WTC11 (cell line): ENCODE data around the gene PTER. TPM values are rescaled to one million over a fixed set of nuclear protein-coding genes. Genes with fewer than 3 reads are reported as not detected.

Source experiments
- ATAC-seq: fragments of 200-7000 bp; cut with Tn5 transposase; 2 replicates; pipeline ENCODE4 v1.10.0; 2021; ENCODE audit warnings: mild to moderate bottlenecking, moderate library complexity
- CTCF ChIA-PET: fragments of 300-600 bp; sonication (Branson Sonifier 250); formaldehyde crosslinking; loops from one replicate; lab custom pipeline; 2021; ENCODE audit warnings: antibody characterized with exemption; lab: Charles Lee
- POLR2A ChIA-PET: fragments of 350-600 bp; sonication (Branson Sonifier 250); formaldehyde crosslinking; loops from one replicate; lab custom pipeline; 2021; ENCODE audit warnings: antibody characterized with exemption; lab: Charles Lee
- DNase-seq: peaks from one replicate; pipeline ENCODE4 v3.0.0; 2021; ENCODE audit warnings: low spot score
- H3K27ac Mint-ChIP-seq: 2 replicates; pipeline ENCODE4 v1.8.0; 2021; ENCODE audit warnings: mixed read lengths
- H3K27me3 Mint-ChIP-seq: 2 replicates; pipeline ENCODE4 v1.8.0; 2021; ENCODE audit warnings: low read depth, mild to moderate bottlenecking, moderate library complexity, mixed read lengths
- H3K36me3 Mint-ChIP-seq: 2 replicates; pipeline ENCODE4 v1.8.0; 2021; ENCODE audit warnings: mixed read lengths
- H3K4me1 Mint-ChIP-seq: 2 replicates; pipeline ENCODE4 v1.8.0; 2022; ENCODE audit warnings: mixed read lengths
- H3K4me3 Mint-ChIP-seq: 2 replicates; pipeline ENCODE4 v1.8.0; 2021; ENCODE audit warnings: mild to moderate bottlenecking, moderate library complexity, mixed read lengths
- H3K9me3 Mint-ChIP-seq: 2 replicates; pipeline ENCODE4 v1.8.0; 2021; ENCODE audit warnings: mixed read lengths
- CREB1 ChIP-seq: sonication (generic); formaldehyde crosslinking; IDR thresholded peaks from 2 replicates; pipeline ENCODE4 v1.8.0; 2023; ENCODE audit warnings: mild to moderate bottlenecking, missing genetic modification reagents
- CREM ChIP-seq: sonication (generic); formaldehyde crosslinking; IDR thresholded peaks from 2 replicates; pipeline ENCODE4 v1.8.1; 2022; ENCODE audit warnings: mild to moderate bottlenecking, missing genetic modification reagents, moderate library complexity
- FOXK1 ChIP-seq: sonication (generic); formaldehyde crosslinking; IDR thresholded peaks from 2 replicates; pipeline ENCODE4 v1.8.0; 2022; ENCODE audit warnings: mild to moderate bottlenecking, moderate library complexity, missing genetic modification reagents
- GABPB1 ChIP-seq: sonication (generic); formaldehyde crosslinking; IDR thresholded peaks from 2 replicates; pipeline ENCODE4 v1.8.1; 2023; ENCODE audit warnings: mild to moderate bottlenecking, missing genetic modification reagents
- JAZF1 ChIP-seq: fragments of 250-450 bp; sonication (Bioruptor Pico); IDR thresholded peaks from 2 replicates; pipeline ENCODE4 v1.9.0; 2021; ENCODE audit warnings: moderate library complexity, mild to moderate bottlenecking, inconsistent platforms
- JUN ChIP-seq: sonication (generic); formaldehyde crosslinking; IDR thresholded peaks from 2 replicates; pipeline ENCODE4 v1.8.0; 2023; ENCODE audit warnings: mild to moderate bottlenecking, missing genetic modification reagents
- KAT7 ChIP-seq: sonication (generic); formaldehyde crosslinking; IDR thresholded peaks from 2 replicates; pipeline ENCODE4 v1.8.1; 2023; ENCODE audit warnings: missing genetic modification reagents, mild to moderate bottlenecking, borderline replicate concordance
- MXD4 ChIP-seq: fragments of 250-450 bp; sonication (Bioruptor Pico); IDR thresholded peaks from 2 replicates; pipeline ENCODE4 v1.8.0; 2021; ENCODE audit warnings: mild to moderate bottlenecking, moderate library complexity, borderline replicate concordance
- OVOL2 ChIP-seq: fragments of 250-450 bp; sonication (Bioruptor Pico); IDR thresholded peaks from 2 replicates; pipeline ENCODE4 v1.9.0; 2021; ENCODE audit warnings: mild to moderate bottlenecking, borderline replicate concordance
- PRRX2 ChIP-seq: fragments of 250-450 bp; sonication (Bioruptor Pico); IDR thresholded peaks from 2 replicates; pipeline ENCODE4 v1.8.0; 2021; ENCODE audit warnings: mild to moderate bottlenecking
- RORB ChIP-seq: fragments of 250-450 bp; sonication (Bioruptor Pico); IDR thresholded peaks from 2 replicates; pipeline ENCODE4 v1.9.0; 2021; ENCODE audit warnings: mild to moderate bottlenecking
- SP1 ChIP-seq: sonication (generic); formaldehyde crosslinking; conservative IDR thresholded peaks from 2 replicates; pipeline ENCODE4 v1.8.1; 2022; ENCODE audit warnings: missing genetic modification reagents
- TEAD4 ChIP-seq: sonication (generic); formaldehyde crosslinking; IDR thresholded peaks from 2 replicates; pipeline ENCODE4 v1.8.0; 2022; ENCODE audit warnings: mild to moderate bottlenecking, missing genetic modification reagents
- TP53 ChIP-seq: sonication (generic); formaldehyde crosslinking; IDR thresholded peaks from 2 replicates; pipeline ENCODE4 v1.8.1; 2023; ENCODE audit warnings: mild to moderate bottlenecking, missing genetic modification reagents
- ZBTB21 ChIP-seq: sonication (generic); formaldehyde crosslinking; IDR thresholded peaks from 2 replicates; pipeline ENCODE4 v1.8.1; 2023; ENCODE audit warnings: mild to moderate bottlenecking, missing genetic modification reagents, borderline replicate concordance
- ZNF121 ChIP-seq: sonication (generic); formaldehyde crosslinking; IDR thresholded peaks from 2 replicates; pipeline ENCODE4 v1.8.0; 2023; ENCODE audit warnings: missing genetic modification reagents
- ZNF416 ChIP-seq: fragments of 250-450 bp; sonication (Bioruptor Pico); IDR thresholded peaks from 2 replicates; pipeline ENCODE4 v1.9.0; 2021; ENCODE audit warnings: mild to moderate bottlenecking, inconsistent platforms
- ZNF671 ChIP-seq: fragments of 250-450 bp; sonication (Bioruptor Pico); IDR thresholded peaks from 2 replicates; pipeline ENCODE4 v1.8.0; 2021; ENCODE audit warnings: mild to moderate bottlenecking
- total RNA-seq: library from RNA; stranded (reverse); gene quantifications from 3 replicates; pipeline ENCODE4 v1.2.3, GENCODE V29; 2021
- TF ChIP-seq, protein P1 (sequence below): sonication (generic); formaldehyde crosslinking; IDR thresholded peaks from 2 replicates; pipeline ENCODE4 v1.8.0; 2023; ENCODE audit warnings: missing genetic modification reagents, mild to moderate bottlenecking, borderline replicate concordance
- TF ChIP-seq, protein P2 (sequence below): sonication (generic); formaldehyde crosslinking; IDR thresholded peaks from 2 replicates; pipeline ENCODE4 v1.8.1; 2023; ENCODE audit warnings: mild to moderate bottlenecking, missing genetic modification reagents, moderate library complexity
- TF ChIP-seq, protein P3 (sequence below): sonication (generic); formaldehyde crosslinking; IDR thresholded peaks from 2 replicates; pipeline ENCODE4 v1.8.1; 2023; ENCODE audit warnings: mild to moderate bottlenecking, missing genetic modification reagents
- TF ChIP-seq, protein P4 (sequence below): fragments of 250-450 bp; sonication (Bioruptor Pico); IDR thresholded peaks from 2 replicates; pipeline ENCODE4 v1.9.0; 2021; ENCODE audit warnings: mild to moderate bottlenecking
- TF ChIP-seq, protein P5 (sequence below): fragments of 250-450 bp; sonication (Bioruptor Pico); IDR thresholded peaks from 2 replicates; pipeline ENCODE4 v1.9.0; 2021; ENCODE audit warnings: mild to moderate bottlenecking
- TF ChIP-seq, protein P6 (sequence below): sonication (generic); formaldehyde crosslinking; IDR thresholded peaks from 2 replicates; pipeline ENCODE4 v1.8.0; 2023; ENCODE audit warnings: missing genetic modification reagents

PTER gene
- total RNA-seq, 1 experiment from 2014 or later = 7.4 TPM

DNA sequence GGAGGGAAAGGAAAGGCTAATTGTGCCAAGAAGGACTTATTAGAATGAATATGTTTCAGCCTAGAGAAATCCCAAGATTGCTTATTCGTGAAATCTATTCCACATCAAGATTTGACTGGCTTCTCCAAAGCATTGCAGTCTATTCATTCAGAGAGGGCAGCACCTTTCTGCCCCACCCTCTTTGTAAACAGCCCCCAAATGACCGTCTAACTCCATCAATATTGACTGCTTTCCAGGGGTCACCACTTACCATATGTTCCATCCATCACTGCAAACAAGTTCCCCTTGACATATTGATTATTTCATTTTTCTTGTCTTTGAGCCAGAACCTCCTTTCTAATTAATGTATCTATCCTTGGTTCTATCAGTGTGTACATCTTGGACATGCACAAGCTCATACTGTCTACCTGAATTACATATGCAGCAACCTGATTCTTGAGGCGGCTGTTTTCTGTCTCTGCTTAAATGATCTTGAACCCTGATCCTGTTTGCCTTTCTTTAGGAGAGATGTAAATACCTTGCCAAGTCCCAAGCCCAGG is 44.2 kb upstream of the PTER start:
- H3K4me3 Mint-ChIP-seq = no peak overlapping the region
- no peak overlapping the region for H3K27ac Mint-ChIP-seq
- H3K4me1 Mint-ChIP-seq = peaks cover 16% of the 10 kb centered on the region; the same call in 1 of the 2 replicates
- TF ChIP-seq ZBTB21 (CRISPR knock-in tag) = no peak
- TF ChIP-seq KAT7 (CRISPR knock-in tag) = no peak
- TF ChIP-seq TP53 (CRISPR knock-in tag) = no peak
- no peak for TF ChIP-seq FOXK1 (CRISPR knock-in tag)
- TF ChIP-seq, protein P1, sequence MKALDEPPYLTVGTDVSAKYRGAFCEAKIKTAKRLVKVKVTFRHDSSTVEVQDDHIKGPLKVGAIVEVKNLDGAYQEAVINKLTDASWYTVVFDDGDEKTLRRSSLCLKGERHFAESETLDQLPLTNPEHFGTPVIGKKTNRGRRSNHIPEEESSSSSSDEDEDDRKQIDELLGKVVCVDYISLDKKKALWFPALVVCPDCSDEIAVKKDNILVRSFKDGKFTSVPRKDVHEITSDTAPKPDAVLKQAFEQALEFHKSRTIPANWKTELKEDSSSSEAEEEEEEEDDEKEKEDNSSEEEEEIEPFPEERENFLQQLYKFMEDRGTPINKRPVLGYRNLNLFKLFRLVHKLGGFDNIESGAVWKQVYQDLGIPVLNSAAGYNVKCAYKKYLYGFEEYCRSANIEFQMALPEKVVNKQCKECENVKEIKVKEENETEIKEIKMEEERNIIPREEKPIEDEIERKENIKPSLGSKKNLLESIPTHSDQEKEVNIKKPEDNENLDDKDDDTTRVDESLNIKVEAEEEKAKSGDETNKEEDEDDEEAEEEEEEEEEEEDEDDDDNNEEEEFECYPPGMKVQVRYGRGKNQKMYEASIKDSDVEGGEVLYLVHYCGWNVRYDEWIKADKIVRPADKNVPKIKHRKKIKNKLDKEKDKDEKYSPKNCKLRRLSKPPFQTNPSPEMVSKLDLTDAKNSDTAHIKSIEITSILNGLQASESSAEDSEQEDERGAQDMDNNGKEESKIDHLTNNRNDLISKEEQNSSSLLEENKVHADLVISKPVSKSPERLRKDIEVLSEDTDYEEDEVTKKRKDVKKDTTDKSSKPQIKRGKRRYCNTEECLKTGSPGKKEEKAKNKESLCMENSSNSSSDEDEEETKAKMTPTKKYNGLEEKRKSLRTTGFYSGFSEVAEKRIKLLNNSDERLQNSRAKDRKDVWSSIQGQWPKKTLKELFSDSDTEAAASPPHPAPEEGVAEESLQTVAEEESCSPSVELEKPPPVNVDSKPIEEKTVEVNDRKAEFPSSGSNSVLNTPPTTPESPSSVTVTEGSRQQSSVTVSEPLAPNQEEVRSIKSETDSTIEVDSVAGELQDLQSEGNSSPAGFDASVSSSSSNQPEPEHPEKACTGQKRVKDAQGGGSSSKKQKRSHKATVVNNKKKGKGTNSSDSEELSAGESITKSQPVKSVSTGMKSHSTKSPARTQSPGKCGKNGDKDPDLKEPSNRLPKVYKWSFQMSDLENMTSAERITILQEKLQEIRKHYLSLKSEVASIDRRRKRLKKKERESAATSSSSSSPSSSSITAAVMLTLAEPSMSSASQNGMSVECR = no peak
- TF ChIP-seq CREB1 = no peak
- TF ChIP-seq PRRX2 (CRISPR knock-in tag) = no peak
- no peak for TF ChIP-seq MXD4 (CRISPR knock-in tag)
- TF ChIP-seq, protein P2, sequence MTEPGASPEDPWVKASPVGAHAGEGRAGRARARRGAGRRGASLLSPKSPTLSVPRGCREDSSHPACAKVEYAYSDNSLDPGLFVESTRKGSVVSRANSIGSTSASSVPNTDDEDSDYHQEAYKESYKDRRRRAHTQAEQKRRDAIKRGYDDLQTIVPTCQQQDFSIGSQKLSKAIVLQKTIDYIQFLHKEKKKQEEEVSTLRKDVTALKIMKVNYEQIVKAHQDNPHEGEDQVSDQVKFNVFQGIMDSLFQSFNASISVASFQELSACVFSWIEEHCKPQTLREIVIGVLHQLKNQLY (CRISPR knock-in tag) = no peak
- TF ChIP-seq, protein P3, sequence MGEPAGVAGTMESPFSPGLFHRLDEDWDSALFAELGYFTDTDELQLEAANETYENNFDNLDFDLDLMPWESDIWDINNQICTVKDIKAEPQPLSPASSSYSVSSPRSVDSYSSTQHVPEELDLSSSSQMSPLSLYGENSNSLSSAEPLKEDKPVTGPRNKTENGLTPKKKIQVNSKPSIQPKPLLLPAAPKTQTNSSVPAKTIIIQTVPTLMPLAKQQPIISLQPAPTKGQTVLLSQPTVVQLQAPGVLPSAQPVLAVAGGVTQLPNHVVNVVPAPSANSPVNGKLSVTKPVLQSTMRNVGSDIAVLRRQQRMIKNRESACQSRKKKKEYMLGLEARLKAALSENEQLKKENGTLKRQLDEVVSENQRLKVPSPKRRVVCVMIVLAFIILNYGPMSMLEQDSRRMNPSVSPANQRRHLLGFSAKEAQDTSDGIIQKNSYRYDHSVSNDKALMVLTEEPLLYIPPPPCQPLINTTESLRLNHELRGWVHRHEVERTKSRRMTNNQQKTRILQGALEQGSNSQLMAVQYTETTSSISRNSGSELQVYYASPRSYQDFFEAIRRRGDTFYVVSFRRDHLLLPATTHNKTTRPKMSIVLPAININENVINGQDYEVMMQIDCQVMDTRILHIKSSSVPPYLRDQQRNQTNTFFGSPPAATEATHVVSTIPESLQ (CRISPR knock-in tag) = no peak
- TF ChIP-seq SP1 (CRISPR knock-in tag) = no peak
- TF ChIP-seq ZNF671 (CRISPR knock-in tag) = no peak
- TF ChIP-seq, protein P4, sequence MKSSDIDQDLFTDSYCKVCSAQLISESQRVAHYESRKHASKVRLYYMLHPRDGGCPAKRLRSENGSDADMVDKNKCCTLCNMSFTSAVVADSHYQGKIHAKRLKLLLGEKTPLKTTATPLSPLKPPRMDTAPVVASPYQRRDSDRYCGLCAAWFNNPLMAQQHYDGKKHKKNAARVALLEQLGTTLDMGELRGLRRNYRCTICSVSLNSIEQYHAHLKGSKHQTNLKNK (CRISPR knock-in tag) = no peak
- no peak for TF ChIP-seq TEAD4
- TF ChIP-seq JAZF1 (CRISPR knock-in tag) = no peak
- DNase-seq (no peak), ATAC-seq (no peak)
- CTCF ChIA-PET = no interaction called here
- H3K27me3 Mint-ChIP-seq = no peaks in the 10 kb centered on the region
- no peaks in the 10 kb centered on the region for H3K9me3 Mint-ChIP-seq
- POLR2A ChIA-PET = no interaction called here
- H3K36me3 Mint-ChIP-seq = no peaks in the 10 kb centered on the region

DNA sequence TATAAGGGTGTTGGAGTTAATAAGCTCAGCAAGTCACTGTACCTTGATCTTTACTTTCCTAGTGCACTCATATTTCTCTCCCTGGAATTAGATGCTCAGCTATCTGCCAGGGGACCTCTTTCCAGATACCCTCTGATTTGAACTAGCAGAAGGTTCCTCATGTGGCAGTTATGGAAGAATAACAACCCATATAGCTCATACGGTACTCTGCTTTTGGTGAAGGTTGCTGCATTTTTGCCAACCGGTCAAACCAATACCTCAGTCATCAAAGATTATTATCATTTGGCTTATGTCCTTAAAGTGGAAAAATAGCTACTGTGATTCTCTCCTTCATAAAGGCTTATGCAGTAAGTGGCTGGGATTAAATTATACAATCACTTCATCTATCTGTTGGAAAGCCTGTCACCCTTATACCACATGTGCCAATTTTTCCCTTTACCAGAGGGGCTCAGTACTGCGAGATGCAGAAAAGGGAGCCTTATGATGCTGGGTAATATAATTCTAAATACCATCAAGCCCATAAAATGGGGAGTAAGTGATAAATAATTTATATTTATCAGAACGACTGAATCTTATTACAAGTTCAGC is 43.4 kb upstream of the PTER start:
- POLR2A ChIA-PET = no interaction called here
- ATAC-seq (no peak), DNase-seq (no peak)
- H3K27ac Mint-ChIP-seq = no peak overlapping the region
- no peaks in the 10 kb centered on the region for H3K27me3 Mint-ChIP-seq
- no peak overlapping the region for H3K4me3 Mint-ChIP-seq
- CTCF ChIA-PET = no interaction called here
- no peaks in the 10 kb centered on the region for H3K36me3 Mint-ChIP-seq
- no peaks in the 10 kb centered on the region for H3K9me3 Mint-ChIP-seq
- H3K4me1 Mint-ChIP-seq = peaks cover 14% of the 10 kb centered on the region; the same call in 1 of the 2 replicates
- TF ChIP-seq ZNF121 (CRISPR knock-in tag) = no peak
- TF ChIP-seq GABPB1 (CRISPR knock-in tag) = no peak
- TF ChIP-seq CREM = no peak
- no peak for TF ChIP-seq OVOL2 (CRISPR knock-in tag)
- TF ChIP-seq JUN (CRISPR knock-in tag) = no peak
- TF ChIP-seq ZNF671 (CRISPR knock-in tag) = no peak
- TF ChIP-seq, protein P5, sequence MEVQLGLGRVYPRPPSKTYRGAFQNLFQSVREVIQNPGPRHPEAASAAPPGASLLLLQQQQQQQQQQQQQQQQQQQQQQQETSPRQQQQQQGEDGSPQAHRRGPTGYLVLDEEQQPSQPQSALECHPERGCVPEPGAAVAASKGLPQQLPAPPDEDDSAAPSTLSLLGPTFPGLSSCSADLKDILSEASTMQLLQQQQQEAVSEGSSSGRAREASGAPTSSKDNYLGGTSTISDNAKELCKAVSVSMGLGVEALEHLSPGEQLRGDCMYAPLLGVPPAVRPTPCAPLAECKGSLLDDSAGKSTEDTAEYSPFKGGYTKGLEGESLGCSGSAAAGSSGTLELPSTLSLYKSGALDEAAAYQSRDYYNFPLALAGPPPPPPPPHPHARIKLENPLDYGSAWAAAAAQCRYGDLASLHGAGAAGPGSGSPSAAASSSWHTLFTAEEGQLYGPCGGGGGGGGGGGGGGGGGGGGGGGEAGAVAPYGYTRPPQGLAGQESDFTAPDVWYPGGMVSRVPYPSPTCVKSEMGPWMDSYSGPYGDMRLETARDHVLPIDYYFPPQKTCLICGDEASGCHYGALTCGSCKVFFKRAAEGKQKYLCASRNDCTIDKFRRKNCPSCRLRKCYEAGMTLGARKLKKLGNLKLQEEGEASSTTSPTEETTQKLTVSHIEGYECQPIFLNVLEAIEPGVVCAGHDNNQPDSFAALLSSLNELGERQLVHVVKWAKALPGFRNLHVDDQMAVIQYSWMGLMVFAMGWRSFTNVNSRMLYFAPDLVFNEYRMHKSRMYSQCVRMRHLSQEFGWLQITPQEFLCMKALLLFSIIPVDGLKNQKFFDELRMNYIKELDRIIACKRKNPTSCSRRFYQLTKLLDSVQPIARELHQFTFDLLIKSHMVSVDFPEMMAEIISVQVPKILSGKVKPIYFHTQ (CRISPR knock-in tag) = no peak
- TF ChIP-seq RORB (CRISPR knock-in tag) = no peak
- TF ChIP-seq, protein P6, sequence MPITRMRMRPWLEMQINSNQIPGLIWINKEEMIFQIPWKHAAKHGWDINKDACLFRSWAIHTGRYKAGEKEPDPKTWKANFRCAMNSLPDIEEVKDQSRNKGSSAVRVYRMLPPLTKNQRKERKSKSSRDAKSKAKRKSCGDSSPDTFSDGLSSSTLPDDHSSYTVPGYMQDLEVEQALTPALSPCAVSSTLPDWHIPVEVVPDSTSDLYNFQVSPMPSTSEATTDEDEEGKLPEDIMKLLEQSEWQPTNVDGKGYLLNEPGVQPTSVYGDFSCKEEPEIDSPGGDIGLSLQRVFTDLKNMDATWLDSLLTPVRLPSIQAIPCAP = no peak
- TF ChIP-seq ZNF416 (CRISPR knock-in tag) = no peak
- TF ChIP-seq KAT7 (CRISPR knock-in tag) = no peak
